ENCODE data around the gene EID1. TPM values are rescaled to one million over a fixed set of nuclear protein-coding genes. Genes with fewer than 3 reads are reported as not detected.

The EID1 gene
- total and polyA plus RNA-seq, 2 donors (not counting 3 experiments of a cell fraction or from before 2014, with no cell fraction given): 146 to 155 TPM

DNA sequence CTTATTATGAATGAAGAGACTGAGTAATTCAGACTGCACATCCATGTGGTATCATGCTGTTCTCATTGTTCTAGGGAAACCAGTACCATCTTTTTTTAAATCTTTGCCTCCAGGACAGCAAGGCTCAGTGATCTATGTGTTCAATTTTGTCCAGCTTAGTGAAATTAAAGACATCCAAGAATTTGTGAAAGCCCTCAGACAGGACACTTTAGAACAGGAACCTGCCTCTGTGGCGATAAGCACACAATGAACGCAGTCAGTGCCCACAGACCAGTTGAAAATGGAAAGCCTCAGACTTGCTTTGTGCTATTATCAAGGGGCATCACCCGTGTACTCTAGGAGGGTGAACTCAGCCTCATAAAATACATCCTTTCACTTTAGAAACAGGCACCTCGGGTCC is 20.1 kb downstream of the EID1 start:
- no peak overlapping the region for H3K4me3 ChIP-seq (replicated peaks in 1 of 3; ENCODE audit: insufficient read depth in 1 of 3, low read depth in 1 of 3, low read length in 3 of 3)
- TF ChIP-seq MAX (IDR thresholded peaks at IDR 0.05; ENCODE audit: insufficient read depth, insufficient read length): no peak
- no peak for TF ChIP-seq JUN (IDR thresholded peaks at IDR 0.05; ENCODE audit: borderline replicate concordance, insufficient read depth, insufficient read length, low read depth)
- TF ChIP-seq FOS (IDR thresholded peaks at IDR 0.05; ENCODE audit: borderline replicate concordance, insufficient read depth, low read length): no peak
- no peak for TF ChIP-seq POLR2AphosphoS5 (IDR thresholded peaks at IDR 0.05; ENCODE audit: insufficient read depth, low read depth, low read length)
- TF ChIP-seq MYC (IDR thresholded peaks at IDR 0.05; ENCODE audit: low read depth, low read length): no peak
- no peak for TF ChIP-seq GATA2 (IDR thresholded peaks at IDR 0.05; ENCODE audit: insufficient read depth, insufficient read length, low read depth, low read length)
- TF ChIP-seq POLR2A (IDR thresholded peaks at IDR 0.05; ENCODE audit: low read depth, low read length): no peak
- TF ChIP-seq EZH2 (IDR thresholded peaks at IDR 0.05; ENCODE audit: borderline replicate concordance, low read depth, low read length, severe bottlenecking): no peak
- no peak for TF ChIP-seq CTCF (IDR thresholded peaks at IDR 0.05; ENCODE audit: extremely low read depth in 1 of 2, insufficient read depth in 1 of 2, low read depth in 1 of 2, low read length in 2 of 2)
- CTCF ChIA-PET: no interaction called here
- DNase-seq (ENCODE audit: low read depth, low spot score): no peak
- H2AFZ ChIP-seq (ENCODE audit: low read depth, low read length): no peak overlapping the region
- intact Hi-C loops (cut with micrococcal nuclease) (no loop called here), dilution Hi-C loops (cut with MboI; ENCODE audit: extremely low pct_ligation_motif_present, low sequenced_read_pairs) (no loop called here)
- no peak overlapping the region for H3K27ac ChIP-seq (ENCODE audit: insufficient read depth, low read depth, low read length)
- FAIRE-seq: no peak
- no peaks in the 10 kb centered on the region for H3K9me3 ChIP-seq (replicated peaks; ENCODE audit: control insufficient read depth, insufficient read depth, low read length)
- BruUV-seq (replicated peaks): no TSS peak
- H3K27me3 ChIP-seq (ENCODE audit: control insufficient read depth in 2 of 2, insufficient read depth in 2 of 2, low read length in 2 of 2): peaks cover 9 to 17% of the 10 kb centered on the region in 2 experiments
- H3K9me1 ChIP-seq (replicated peaks; ENCODE audit: control insufficient read depth, extremely low read depth, insufficient read depth, low read length): no peaks in the 10 kb centered on the region
- no peaks in the 10 kb centered on the region for H3K4me1 ChIP-seq (ENCODE audit: control insufficient read depth, extremely low read depth, insufficient read depth, low read length)
- no peaks in the 10 kb centered on the region for H3K36me3 ChIP-seq (ENCODE audit: control insufficient read depth in 2 of 2, extremely low read depth in 1 of 2, insufficient read depth in 2 of 2, low read length in 2 of 2)
- H3K4me2 ChIP-seq (ENCODE audit: insufficient read depth, low read length): no peak overlapping the region
- no peaks in the 10 kb centered on the region for H3K79me2 ChIP-seq (ENCODE audit: control insufficient read depth, insufficient read depth, low read length)
- H3K9ac ChIP-seq (replicated peaks; ENCODE audit: extremely low read depth, insufficient read depth, low read length): no peak overlapping the region
- POLR2A ChIA-PET: no interaction called here
- H4K20me1 ChIP-seq (replicated peaks; ENCODE audit: control insufficient read depth, extremely low read depth, insufficient read depth, low read length): no peaks in the 10 kb centered on the region
